Prostate gland (tissue), 2 donors: ENCODE data around the gene THSD7A.

Source experiments
- POLR2A ChIP-seq: fragments of 450-650 bp; IDR thresholded peaks from one replicate; pipeline ENCODE4 v1.6.1; 2016; ENCODE audit warnings: antibody characterized with exemption, mild to moderate bottlenecking
- POLR2AphosphoS5 ChIP-seq: sonication (generic); formaldehyde crosslinking; IDR thresholded peaks from one replicate; pipeline ENCODE4 v1.6.1; 2017; ENCODE audit warnings: antibody characterized with exemption
- TF ChIP-seq, protein P1 (sequence below), 4 experiments: fragments of 200-600 bp in 2 of 4; fragments of 450-650 bp in 2 of 4; sonication (generic) in 2 of 4; IDR thresholded peaks; 1 replicate in 3 of 4; 2 replicates in 1 of 4; pipeline ENCODE4 v1.5.1; 2016 to 2019; ENCODE audit warnings: antibody characterized with exemption in 4 of 4, mild to moderate bottlenecking in 2 of 4, moderate library complexity in 2 of 4

DNA sequence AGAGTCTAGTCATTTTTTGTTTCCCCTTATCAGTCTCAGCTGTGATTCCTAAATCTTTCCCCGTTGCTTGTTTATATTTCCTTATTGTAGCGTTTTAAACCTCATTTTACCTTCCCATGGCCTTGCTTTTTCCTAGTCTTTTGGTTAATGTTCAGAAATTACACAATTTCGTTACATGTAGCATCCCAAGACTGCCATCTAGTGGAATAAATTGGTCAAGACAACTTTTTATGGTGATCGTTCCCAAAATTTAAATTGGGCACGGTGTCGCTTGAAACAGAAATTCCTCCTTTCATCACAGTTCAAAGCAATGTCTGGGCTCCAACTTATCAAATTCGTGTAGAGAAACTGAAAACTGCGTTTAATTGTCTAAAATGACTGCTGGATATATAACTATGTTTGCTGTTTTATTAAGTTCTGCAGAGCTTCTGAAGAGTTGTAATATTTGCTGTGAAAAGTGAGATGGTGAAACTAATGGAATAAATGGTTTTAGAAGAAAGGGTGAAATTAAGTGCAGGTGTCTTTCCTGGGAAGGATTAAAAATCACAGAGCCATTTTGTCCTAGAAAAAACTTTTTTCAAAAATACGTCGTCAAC lies 488.1 kb downstream of the THSD7A start:
- TF ChIP-seq, protein P1, sequence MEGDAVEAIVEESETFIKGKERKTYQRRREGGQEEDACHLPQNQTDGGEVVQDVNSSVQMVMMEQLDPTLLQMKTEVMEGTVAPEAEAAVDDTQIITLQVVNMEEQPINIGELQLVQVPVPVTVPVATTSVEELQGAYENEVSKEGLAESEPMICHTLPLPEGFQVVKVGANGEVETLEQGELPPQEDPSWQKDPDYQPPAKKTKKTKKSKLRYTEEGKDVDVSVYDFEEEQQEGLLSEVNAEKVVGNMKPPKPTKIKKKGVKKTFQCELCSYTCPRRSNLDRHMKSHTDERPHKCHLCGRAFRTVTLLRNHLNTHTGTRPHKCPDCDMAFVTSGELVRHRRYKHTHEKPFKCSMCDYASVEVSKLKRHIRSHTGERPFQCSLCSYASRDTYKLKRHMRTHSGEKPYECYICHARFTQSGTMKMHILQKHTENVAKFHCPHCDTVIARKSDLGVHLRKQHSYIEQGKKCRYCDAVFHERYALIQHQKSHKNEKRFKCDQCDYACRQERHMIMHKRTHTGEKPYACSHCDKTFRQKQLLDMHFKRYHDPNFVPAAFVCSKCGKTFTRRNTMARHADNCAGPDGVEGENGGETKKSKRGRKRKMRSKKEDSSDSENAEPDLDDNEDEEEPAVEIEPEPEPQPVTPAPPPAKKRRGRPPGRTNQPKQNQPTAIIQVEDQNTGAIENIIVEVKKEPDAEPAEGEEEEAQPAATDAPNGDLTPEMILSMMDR (IDR thresholded peaks at IDR 0.05), result peak; percentile 57 to 78 (median 70)
- TF ChIP-seq POLR2A, result no peak
- no peak for TF ChIP-seq POLR2AphosphoS5
